HG03378 (cell line): ENCODE results near the gene SBNO2.

Experiments
- ATAC-seq: cut with Tn5 transposase; IDR thresholded peaks from one replicate; pipeline ENCODE4 v1.9.1; 2021; ENCODE audit warnings: mild to moderate bottlenecking, moderate library complexity; ENCODE audit not compliant: unreplicated experiment

The SBNO2 gene

GRCh38 chr19:1063909-1064660, 110.0 kb downstream of the SBNO2 start:
- no peak for ATAC-seq

GRCh38 chr19:1063030-1063908, 110.8 kb downstream of the SBNO2 start:
- ATAC-seq, result no peak

DNA sequence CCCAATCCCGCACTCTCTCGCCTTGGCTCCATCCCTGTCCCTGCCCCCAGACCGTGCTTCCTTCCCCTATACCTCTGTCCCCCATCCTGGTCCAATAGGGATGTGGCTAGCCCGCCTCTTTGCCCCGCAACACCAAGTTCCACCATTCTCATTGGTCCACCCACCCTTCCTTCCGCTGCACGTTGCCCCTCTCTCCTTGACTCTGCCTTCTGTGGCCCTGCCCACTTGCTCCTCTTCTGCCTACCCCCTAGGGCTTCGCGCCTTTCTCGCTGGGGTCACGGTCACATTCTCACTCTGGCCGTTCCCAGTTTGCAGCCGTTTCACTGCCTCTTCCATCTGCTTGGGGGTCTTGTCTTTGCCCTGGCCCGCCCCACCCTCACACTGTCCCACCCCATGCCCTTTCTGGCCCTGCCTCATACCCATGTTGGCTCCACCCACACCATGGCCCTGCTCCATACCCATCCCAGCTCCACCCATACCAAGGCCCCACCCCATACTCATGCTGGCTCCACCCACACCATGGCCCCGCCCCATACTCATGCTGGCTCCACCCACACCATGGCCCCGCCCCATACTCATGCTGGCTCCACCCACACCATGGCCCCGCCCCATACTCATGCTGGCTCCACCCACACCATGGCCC, 111.6 kb downstream of the SBNO2 start:
- no peak for ATAC-seq

DNA sequence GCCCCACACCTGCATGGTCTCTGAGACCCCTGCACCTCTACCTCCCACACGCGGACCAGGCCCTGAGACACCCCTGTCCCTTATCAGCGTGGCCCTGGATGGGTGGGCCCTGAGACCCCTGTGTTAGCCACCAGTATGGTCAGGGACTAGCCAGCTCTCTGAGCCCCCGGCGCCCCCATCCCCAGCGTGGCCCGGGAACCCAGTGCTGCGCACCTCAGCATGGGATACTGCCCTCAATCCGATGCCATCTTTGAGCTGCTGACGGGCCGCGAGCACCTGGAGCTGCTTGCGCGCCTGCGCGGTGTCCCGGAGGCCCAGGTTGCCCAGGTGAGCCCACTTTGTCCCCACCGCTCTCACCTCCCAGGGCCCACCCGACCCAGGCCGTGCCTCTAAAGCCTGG, 112.1 kb downstream of the SBNO2 start:
- ATAC-seq, result no peak

DNA sequence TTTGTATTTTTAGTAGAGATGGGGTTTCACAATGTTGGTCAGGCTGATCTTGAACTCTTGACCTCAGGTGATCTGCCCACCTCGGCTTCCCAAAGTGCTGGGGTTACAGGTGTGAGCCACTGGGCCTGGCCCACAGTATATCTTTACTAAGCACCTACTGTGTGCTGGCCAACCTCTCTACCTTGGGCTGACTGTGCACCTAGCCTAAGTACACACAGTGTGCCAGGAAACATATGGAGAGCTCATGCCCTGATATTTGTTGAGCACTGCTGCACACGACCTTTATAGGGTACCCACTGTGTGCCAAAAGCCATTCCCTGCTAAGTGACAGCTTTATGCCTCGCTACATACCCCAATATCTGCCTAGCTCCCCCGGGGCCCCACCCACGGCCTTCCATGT, 113.4 kb downstream of the SBNO2 start:
- no peak for ATAC-seq

- no peak for ATAC-seq
Measured at GRCh38 chr19:1058112-1058511, 116.0 kb downstream of the SBNO2 start.
